Osteocyte (in vitro differentiated cells): Measurements from ENCODE around the gene LKAAEAR1. TPM values are rescaled to one million over a fixed set of nuclear protein-coding genes. Genes with fewer than 3 reads are reported as not detected.
"Not testable (repeated sequence)": the region's sequence is repeated elsewhere in the genome, so short reads cannot be mapped to it uniquely, and the experiment has no call there.

Experiments used
- DNase-seq: peaks from one replicate; pipeline ENCODE4 v3.0.0; 2021; ENCODE audit warnings: mixed read lengths; ENCODE audit not compliant: unreplicated experiment; ENCODE audit errors: extremely low spot score
- H3K27ac Mint-ChIP-seq: one replicate; pipeline ENCODE4 v1.8.0; 2021; ENCODE audit warnings: mild to moderate bottlenecking, mixed read lengths; ENCODE audit not compliant: unreplicated experiment
- H3K27me3 Mint-ChIP-seq: one replicate; pipeline ENCODE4 v1.8.0; 2021; ENCODE audit warnings: mixed read lengths; ENCODE audit not compliant: unreplicated experiment
- H3K36me3 Mint-ChIP-seq: one replicate; pipeline ENCODE4 v1.8.0; 2021; ENCODE audit warnings: mixed read lengths; ENCODE audit not compliant: unreplicated experiment
- H3K4me1 Mint-ChIP-seq: one replicate; pipeline ENCODE4 v1.8.0; 2021; ENCODE audit warnings: mixed read lengths; ENCODE audit not compliant: unreplicated experiment
- H3K4me3 Mint-ChIP-seq: one replicate; pipeline ENCODE4 v1.8.0; 2021; ENCODE audit warnings: mild to moderate bottlenecking, moderate library complexity, mixed read lengths; ENCODE audit not compliant: unreplicated experiment
- H3K9me3 Mint-ChIP-seq: one replicate; pipeline ENCODE4 v1.8.0; 2021; ENCODE audit warnings: mixed read lengths; ENCODE audit not compliant: unreplicated experiment
- total RNA-seq: library from RNA; stranded (reverse); gene quantifications from 2 replicates; pipeline ENCODE4 v1.2.1, GENCODE V29; 2021
- TF ChIP-seq, protein P1 (sequence below): fragments of 200-600 bp; sonication (generic); IDR thresholded peaks from 2 replicates; pipeline ENCODE4 v1.5.0; 2021; ENCODE audit warnings: antibody characterized with exemption, mild to moderate bottlenecking, moderate library complexity

The LKAAEAR1 gene
- total RNA-seq, 1 donor from 2014 or later, result not detected

DNA sequence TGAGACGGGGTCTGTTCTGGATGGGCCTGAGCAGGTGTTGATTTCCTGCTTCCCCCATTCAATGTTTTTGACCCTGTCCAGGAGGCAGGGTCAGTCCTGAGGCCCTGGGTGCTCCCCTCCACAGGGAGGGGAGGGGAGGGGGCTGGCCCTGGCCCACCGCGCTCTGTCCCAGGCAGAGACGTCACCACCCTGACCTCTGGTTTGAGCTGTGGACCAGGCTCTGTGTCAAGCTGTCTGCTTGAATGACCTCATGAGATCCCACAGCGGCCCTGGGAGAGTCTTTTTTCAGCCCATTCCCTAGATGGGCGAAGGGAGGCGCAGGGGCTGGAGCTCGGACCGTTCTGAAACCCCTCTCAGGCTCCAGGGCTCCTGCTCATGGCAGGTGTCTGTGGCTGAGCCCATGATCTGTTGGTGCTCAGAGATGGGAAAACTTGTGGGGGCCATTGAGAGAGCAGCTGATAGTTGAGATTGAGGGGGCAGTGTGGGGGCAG lies 8.9 kb upstream of the LKAAEAR1 start:
- Mint-ChIP-seq H3K27me3 (peaks cover 2% of the 10 kb centered on the region), H3K36me3 (no peaks in the 10 kb centered on the region), H3K9me3 (no peaks in the 10 kb centered on the region), H3K4me3 (no peak overlapping the region), H3K27ac (no peak overlapping the region), H3K4me1 (no peaks in the 10 kb centered on the region)
- TF ChIP-seq, protein P1, sequence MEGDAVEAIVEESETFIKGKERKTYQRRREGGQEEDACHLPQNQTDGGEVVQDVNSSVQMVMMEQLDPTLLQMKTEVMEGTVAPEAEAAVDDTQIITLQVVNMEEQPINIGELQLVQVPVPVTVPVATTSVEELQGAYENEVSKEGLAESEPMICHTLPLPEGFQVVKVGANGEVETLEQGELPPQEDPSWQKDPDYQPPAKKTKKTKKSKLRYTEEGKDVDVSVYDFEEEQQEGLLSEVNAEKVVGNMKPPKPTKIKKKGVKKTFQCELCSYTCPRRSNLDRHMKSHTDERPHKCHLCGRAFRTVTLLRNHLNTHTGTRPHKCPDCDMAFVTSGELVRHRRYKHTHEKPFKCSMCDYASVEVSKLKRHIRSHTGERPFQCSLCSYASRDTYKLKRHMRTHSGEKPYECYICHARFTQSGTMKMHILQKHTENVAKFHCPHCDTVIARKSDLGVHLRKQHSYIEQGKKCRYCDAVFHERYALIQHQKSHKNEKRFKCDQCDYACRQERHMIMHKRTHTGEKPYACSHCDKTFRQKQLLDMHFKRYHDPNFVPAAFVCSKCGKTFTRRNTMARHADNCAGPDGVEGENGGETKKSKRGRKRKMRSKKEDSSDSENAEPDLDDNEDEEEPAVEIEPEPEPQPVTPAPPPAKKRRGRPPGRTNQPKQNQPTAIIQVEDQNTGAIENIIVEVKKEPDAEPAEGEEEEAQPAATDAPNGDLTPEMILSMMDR, result no peak
- no peak for DNase-seq

DNA sequence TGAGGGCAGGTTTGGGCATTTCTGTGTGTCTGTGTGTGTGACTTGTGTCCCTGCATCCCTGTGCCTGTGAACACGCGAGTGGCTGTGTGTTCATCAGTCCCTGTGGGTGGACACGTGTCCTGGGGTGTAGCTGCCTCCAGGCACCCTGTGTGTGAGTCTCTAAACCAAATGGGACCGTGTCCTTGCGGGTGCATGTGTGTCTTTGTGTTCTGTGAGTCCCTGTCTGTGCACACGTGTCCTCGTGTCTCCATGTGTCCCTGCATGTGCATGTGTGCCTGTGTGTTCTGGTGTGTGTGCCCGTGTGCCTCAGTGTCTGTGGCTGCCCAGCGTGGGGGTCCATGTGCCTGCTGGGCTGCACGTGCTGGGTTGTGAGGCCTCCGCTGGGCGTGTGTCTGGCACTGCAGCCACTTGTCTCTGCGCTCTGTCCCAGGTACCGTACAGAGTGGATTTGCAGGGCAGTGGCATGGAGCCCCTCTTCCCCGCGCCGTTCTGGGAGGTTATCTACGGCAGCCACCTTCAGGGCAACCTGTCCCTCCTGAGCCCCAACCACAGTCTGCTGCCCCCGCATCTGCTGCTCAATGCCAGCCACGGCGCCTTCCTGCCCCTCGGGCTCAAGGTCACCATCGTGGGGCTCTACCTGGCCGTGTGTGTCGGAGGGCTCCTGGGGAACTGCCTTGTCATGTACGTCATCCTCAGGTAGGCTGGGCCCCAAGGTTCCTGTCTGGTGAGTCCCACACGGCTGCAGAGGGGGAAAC lies 8.2 kb upstream of the LKAAEAR1 start:
- Mint-ChIP-seq H3K4me1 (no peaks in the 10 kb centered on the region), H3K36me3 (no peaks in the 10 kb centered on the region), H3K27me3 (peaks cover 2% of the 10 kb centered on the region), H3K27ac (no peak overlapping the region), H3K9me3 (no peaks in the 10 kb centered on the region), H3K4me3 (no peak overlapping the region)
- no peak for DNase-seq
- TF ChIP-seq, protein P1, result no peak

DNA sequence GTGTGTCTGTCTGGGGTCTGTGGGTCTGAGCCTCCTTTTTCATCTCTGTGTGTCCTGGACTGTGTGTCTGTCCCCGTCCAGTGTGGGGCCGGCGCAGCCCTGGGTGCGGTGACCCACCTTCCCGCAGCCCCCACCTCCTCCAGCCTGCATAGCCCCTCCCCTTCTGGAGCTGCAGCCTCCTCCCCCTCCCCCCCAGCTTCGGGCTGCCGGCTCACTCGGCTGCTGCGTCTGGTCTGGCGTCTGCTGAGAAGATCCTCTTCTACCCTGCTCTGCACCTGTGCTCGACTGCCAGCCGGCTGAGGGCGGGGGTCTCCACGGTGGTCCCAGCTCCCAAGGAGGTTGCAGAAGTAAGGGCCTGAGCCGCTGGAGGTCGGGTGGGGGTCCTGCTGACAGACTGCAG lies 7.6 kb upstream of the LKAAEAR1 start:
- no peak for DNase-seq
- H3K36me3 Mint-ChIP-seq, result no peaks in the 10 kb centered on the region
- TF ChIP-seq, protein P1, result no peak
- H3K9me3 Mint-ChIP-seq, result no peaks in the 10 kb centered on the region
- no peak overlapping the region for H3K4me3 Mint-ChIP-seq
- no peak overlapping the region for H3K27ac Mint-ChIP-seq
- peaks cover 2% of the 10 kb centered on the region for H3K27me3 Mint-ChIP-seq
- no peaks in the 10 kb centered on the region for H3K4me1 Mint-ChIP-seq

DNA sequence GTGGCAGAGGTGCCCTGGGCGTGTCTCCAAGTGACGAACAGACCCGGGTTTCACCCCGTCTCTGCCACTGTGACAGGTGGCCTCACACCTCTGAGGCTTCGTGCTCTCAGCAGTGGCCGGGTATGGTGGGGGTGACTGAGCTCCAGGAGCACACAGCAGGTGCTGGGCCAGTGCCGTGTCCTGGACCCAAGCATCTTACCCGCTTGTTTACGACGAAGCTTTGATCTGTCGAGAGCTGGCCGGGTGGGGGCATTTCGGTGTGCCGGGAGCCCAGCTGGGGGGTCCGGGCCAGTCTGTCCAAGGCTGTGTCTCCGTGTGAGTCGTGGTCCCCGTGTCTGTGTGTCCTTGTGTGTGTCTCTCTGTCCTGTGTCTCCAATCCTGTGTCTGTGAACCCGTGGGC lies 7.1 kb upstream of the LKAAEAR1 start:
- no peaks in the 10 kb centered on the region for H3K4me1 Mint-ChIP-seq
- no peak overlapping the region for H3K27ac Mint-ChIP-seq
- no peak for DNase-seq

DNA sequence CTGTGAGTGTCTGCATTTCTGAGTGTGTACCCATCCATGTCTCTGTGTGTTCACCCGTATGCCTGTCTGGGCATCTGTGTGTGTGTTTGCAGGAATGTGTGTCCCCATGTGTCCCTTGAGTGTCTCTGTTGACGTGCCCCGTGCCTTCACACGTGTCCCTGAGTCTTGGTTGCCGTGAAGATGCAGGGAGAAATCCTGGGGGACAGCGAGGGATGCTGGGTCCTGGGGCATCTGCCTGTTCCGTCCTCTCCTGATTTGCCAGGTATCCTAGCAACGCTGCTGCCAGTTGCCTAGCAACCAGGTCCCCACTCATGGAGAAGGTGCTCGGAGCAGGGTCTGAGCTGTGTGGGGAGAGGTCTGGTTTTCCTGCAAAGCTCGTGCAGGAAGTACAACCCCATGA lies 6.0 kb upstream of the LKAAEAR1 start:
- Mint-ChIP-seq H3K4me1 (no peaks in the 10 kb centered on the region), H3K27me3 (peaks cover 10% of the 10 kb centered on the region), H3K9me3 (no peaks in the 10 kb centered on the region), H3K27ac (no peak overlapping the region), H3K36me3 (no peaks in the 10 kb centered on the region), H3K4me3 (no peak overlapping the region)
- TF ChIP-seq, protein P1, result no peak
- no peak for DNase-seq

More for the DNA sequence above, 7.1 kb upstream of the LKAAEAR1 start:
- H3K9me3 Mint-ChIP-seq, result no peaks in the 10 kb centered on the region
- H3K27me3 Mint-ChIP-seq, result peaks cover 2% of the 10 kb centered on the region
- H3K36me3 Mint-ChIP-seq, result no peaks in the 10 kb centered on the region
- TF ChIP-seq, protein P1, result no peak
- H3K4me3 Mint-ChIP-seq, result no peak overlapping the region

DNA sequence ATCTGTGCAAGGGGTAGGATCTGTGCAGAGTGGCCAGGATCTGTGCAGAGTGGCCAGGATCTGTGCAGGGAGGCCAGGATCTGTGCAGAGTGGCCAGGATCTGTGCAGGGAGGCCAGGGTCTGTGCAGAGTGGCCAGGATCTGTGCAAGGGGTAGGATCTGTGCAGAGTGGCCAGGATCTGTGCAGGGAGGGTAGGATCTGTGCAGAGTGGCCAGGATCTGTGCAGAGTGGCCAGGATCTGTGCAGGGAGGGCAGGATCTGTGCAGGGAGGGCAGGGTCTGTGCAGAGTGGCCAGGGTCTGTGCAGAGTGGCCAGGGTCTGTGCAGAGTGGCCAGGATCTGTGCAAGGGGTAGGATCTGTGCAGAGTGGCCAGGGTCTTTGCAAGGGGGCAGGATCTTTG lies 4.4 kb upstream of the LKAAEAR1 start:
- not testable (repeated sequence) for H3K36me3 Mint-ChIP-seq, DNase-seq, H3K9me3 Mint-ChIP-seq, H3K27ac Mint-ChIP-seq, H3K4me1 Mint-ChIP-seq, H3K4me3 Mint-ChIP-seq
- peaks cover 13% of the 10 kb centered on the region for H3K27me3 Mint-ChIP-seq

DNA sequence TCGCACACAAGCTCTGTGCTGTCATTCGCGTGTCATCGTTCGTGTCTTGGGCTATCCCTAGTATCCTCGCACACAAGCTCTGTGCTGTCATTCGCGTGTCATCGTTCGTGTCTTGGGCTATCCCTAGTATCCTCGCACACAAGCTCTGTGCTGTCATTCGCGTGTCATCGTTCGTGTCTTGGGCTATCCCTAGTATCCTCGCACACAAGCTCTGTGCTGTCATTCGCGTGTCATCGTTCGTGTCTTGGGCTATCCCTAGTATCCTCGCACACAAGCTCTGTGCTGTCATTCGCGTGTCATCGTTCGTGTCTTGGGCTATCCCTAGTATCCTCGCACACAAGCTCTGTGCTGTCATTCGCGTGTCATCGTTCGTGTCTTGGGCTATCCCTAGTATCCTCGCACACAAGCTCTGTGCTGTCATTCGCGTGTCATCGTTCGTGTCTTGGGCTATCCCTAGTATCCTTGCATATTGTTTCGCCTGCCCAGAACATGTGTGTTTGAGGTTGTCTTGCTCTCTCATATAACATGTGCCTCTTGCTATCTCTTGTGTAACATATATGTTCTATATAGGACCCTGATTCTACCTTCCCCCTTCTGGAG lies 3.1 kb upstream of the LKAAEAR1 start:
- not testable (repeated sequence) for DNase-seq, H3K4me3 Mint-ChIP-seq, H3K9me3 Mint-ChIP-seq, H3K4me1 Mint-ChIP-seq, H3K36me3 Mint-ChIP-seq, H3K27ac Mint-ChIP-seq
- peaks cover 13% of the 10 kb centered on the region for H3K27me3 Mint-ChIP-seq
